Measurements from ENCODE around the gene MKRN2. TPM values are rescaled to one million over a fixed set of nuclear protein-coding genes. Genes with fewer than 3 reads are reported as not detected.

MKRN2 gene
- total RNA-seq, 1 experiment from 2014 or later = 38.3 TPM

- peak; percentile 38 for DNase-seq (ENCODE audit: low read depth)
These were observed 2.9 kb upstream of the MKRN2 start for GRCh38 chr3:12553921-12554391.

- no peak for DNase-seq (ENCODE audit: low read depth)
These were observed 585 bp upstream of the MKRN2 start for GRCh38 chr3:12556314-12556689.

GRCh38 chr3:12557473-12558100 lies 700 bp downstream of the MKRN2 start:
- peak; percentile 33 for DNase-seq (ENCODE audit: low read depth)

- DNase-seq (ENCODE audit: low read depth) = no peak
These were observed 1.8 kb downstream of the MKRN2 start for GRCh38 chr3:12558706-12559105.

GRCh38 chr3:12559520-12559919 lies 2.6 kb downstream of the MKRN2 start:
- no peak for DNase-seq (ENCODE audit: low read depth)

- no peak for DNase-seq (ENCODE audit: low read depth)
These were observed 3.8 kb downstream of the MKRN2 start for GRCh38 chr3:12560505-12561190.

- DNase-seq (ENCODE audit: low read depth) = no peak
These were observed 4.5 kb downstream of the MKRN2 start for GRCh38 chr3:12561397-12561796.

- no peak for DNase-seq (ENCODE audit: low read depth)
These were observed 5.6 kb downstream of the MKRN2 start for GRCh38 chr3:12562451-12562850.

GRCh38 chr3:12566976-12567375 lies 10.1 kb downstream of the MKRN2 start:
- DNase-seq (ENCODE audit: low read depth) = no peak

GRCh38 chr3:12568747-12569146 lies 11.9 kb downstream of the MKRN2 start:
- DNase-seq (ENCODE audit: low read depth) = no peak

- no peak for DNase-seq (ENCODE audit: low read depth)
These were observed 12.9 kb downstream of the MKRN2 start for GRCh38 chr3:12569836-12570235.

GRCh38 chr3:12571986-12572385 lies 15.1 kb downstream of the MKRN2 start:
- no peak for DNase-seq (ENCODE audit: low read depth)

GRCh38 chr3:12574131-12574530 lies 17.2 kb downstream of the MKRN2 start:
- no peak for DNase-seq (ENCODE audit: low read depth)

- DNase-seq (ENCODE audit: low read depth) = no peak
These were observed 17.8 kb downstream of the MKRN2 start for GRCh38 chr3:12574661-12575060.

GRCh38 chr3:12577379-12577778 lies 20.5 kb downstream of the MKRN2 start:
- no peak for DNase-seq (ENCODE audit: low read depth)

- no peak for DNase-seq (ENCODE audit: low read depth)
These were observed 21.9 kb downstream of the MKRN2 start for GRCh38 chr3:12578742-12579141.

- DNase-seq (ENCODE audit: low read depth) = no peak
These were observed 22.6 kb downstream of the MKRN2 start for GRCh38 chr3:12579456-12579855.

- peak; percentile 16 for DNase-seq (ENCODE audit: low read depth)
These were observed 23.0 kb downstream of the MKRN2 start for GRCh38 chr3:12579905-12580304.

- DNase-seq (ENCODE audit: low read depth) = no peak
These were observed 25.8 kb downstream of the MKRN2 start for GRCh38 chr3:12582730-12583129.

- no peak for DNase-seq (ENCODE audit: low read depth)
These were observed 26.4 kb downstream of the MKRN2 start for GRCh38 chr3:12583280-12583679.

- no peak for DNase-seq (ENCODE audit: low read depth)
These were observed 27.2 kb downstream of the MKRN2 start for GRCh38 chr3:12584083-12584482.

- DNase-seq (ENCODE audit: low read depth) = peak; percentile 18
These were observed 28.3 kb downstream of the MKRN2 start for GRCh38 chr3:12585181-12585580.

- no peak for DNase-seq (ENCODE audit: low read depth)
These were observed 29.1 kb downstream of the MKRN2 start for GRCh38 chr3:12585970-12586369.

GRCh38 chr3:12586403-12586802 lies 29.5 kb downstream of the MKRN2 start:
- DNase-seq (ENCODE audit: low read depth) = no peak

All from RPMI7951 (cell line).